HuH-7.5 (cell line): ENCODE measurements around the gene PRELP.
"Not testable (repeated sequence)": the region's sequence is repeated elsewhere in the genome, so short reads cannot be mapped to it uniquely, and the experiment has no call there.

Experiments
- DNase-seq: peaks from one replicate; pipeline ENCODE4 v3.0.0; 2011; ENCODE audit warnings: low spot score

Gene PRELP

GRCh38 chr1:203453616-203454015 lies 22.0 kb upstream of the PRELP start:
- DNase-seq, result no peak

GRCh38 chr1:203454986-203455471 lies 20.6 kb upstream of the PRELP start:
- no peak for DNase-seq

- DNase-seq, result no peak
Measured at GRCh38 chr1:203455706-203456105, 19.9 kb upstream of the PRELP start.

- no peak for DNase-seq
Measured at GRCh38 chr1:203456577-203456976, 19.0 kb upstream of the PRELP start.

GRCh38 chr1:203458078-203458477 lies 17.5 kb upstream of the PRELP start:
- no peak for DNase-seq

GRCh38 chr1:203459671-203460201 lies 15.9 kb upstream of the PRELP start:
- DNase-seq, result no peak

GRCh38 chr1:203461717-203462116 lies 13.9 kb upstream of the PRELP start:
- no peak for DNase-seq

- no peak for DNase-seq
Measured at GRCh38 chr1:203462143-203462542, 13.5 kb upstream of the PRELP start.

GRCh38 chr1:203462878-203463277 lies 12.7 kb upstream of the PRELP start:
- no peak for DNase-seq

GRCh38 chr1:203463469-203464062 lies 12.0 kb upstream of the PRELP start:
- no peak for DNase-seq

GRCh38 chr1:203464226-203464625 lies 11.4 kb upstream of the PRELP start:
- no peak for DNase-seq

- no peak for DNase-seq
Measured at GRCh38 chr1:203464743-203465142, 10.9 kb upstream of the PRELP start.

- DNase-seq, result no peak
Measured at GRCh38 chr1:203465146-203465798, 10.3 kb upstream of the PRELP start.

GRCh38 chr1:203465948-203466347 lies 9.7 kb upstream of the PRELP start:
- no peak for DNase-seq

- not testable (repeated sequence) for DNase-seq
Measured at GRCh38 chr1:203466906-203467549, 8.6 kb upstream of the PRELP start.

GRCh38 chr1:203467550-203467921 lies 8.1 kb upstream of the PRELP start:
- no peak for DNase-seq

- DNase-seq, result no peak
Measured at GRCh38 chr1:203468326-203468725, 7.3 kb upstream of the PRELP start.

- DNase-seq, result no peak
Measured at GRCh38 chr1:203470240-203470639, 5.4 kb upstream of the PRELP start.

- no peak for DNase-seq
Measured at GRCh38 chr1:203471841-203472240, 3.8 kb upstream of the PRELP start.

GRCh38 chr1:203473281-203473680 lies 2.3 kb upstream of the PRELP start:
- DNase-seq, result no peak

GRCh38 chr1:203473781-203474305 lies 1.8 kb upstream of the PRELP start:
- no peak for DNase-seq

- no peak for DNase-seq
Measured at GRCh38 chr1:203476216-203476814, 709 bp downstream of the PRELP start.

GRCh38 chr1:203477748-203478147 lies 2.1 kb downstream of the PRELP start:
- DNase-seq, result no peak
